ENCODE data around the gene RHOU.
A peak's percentile ranks its signal among the peaks of the same experiment; 100 is the strongest.
"Not testable (repeated sequence)": the region's sequence is repeated elsewhere in the genome, so short reads cannot be mapped to it uniquely, and the experiment has no call there.

RHOU gene

GRCh38 chr1:228765168-228765946, 30.1 kb downstream of the RHOU start:
- DNase-seq, result no peak

GRCh38 chr1:228766788-228767187, 31.5 kb downstream of the RHOU start:
- no peak for DNase-seq

GRCh38 chr1:228767636-228768354, 32.5 kb downstream of the RHOU start:
- no peak for DNase-seq

GRCh38 chr1:228768355-228769000, 33.2 kb downstream of the RHOU start:
- peak; percentile 78 for DNase-seq

- DNase-seq, result no peak
These were observed 35.5 kb downstream of the RHOU start for GRCh38 chr1:228770779-228771223.

- no peak for DNase-seq
These were observed 37.4 kb downstream of the RHOU start for GRCh38 chr1:228772516-228773212.

GRCh38 chr1:228775946-228776345, 40.7 kb downstream of the RHOU start:
- DNase-seq, result not testable (repeated sequence)

GRCh38 chr1:228776449-228776848, 41.2 kb downstream of the RHOU start:
- DNase-seq, result no peak

- DNase-seq, result no peak
These were observed 42.0 kb downstream of the RHOU start for GRCh38 chr1:228777236-228777635.

- DNase-seq, result no peak
These were observed 42.7 kb downstream of the RHOU start for GRCh38 chr1:228778026-228778425.

GRCh38 chr1:228778466-228778865, 43.2 kb downstream of the RHOU start:
- DNase-seq, result no peak

- DNase-seq, result no peak
These were observed 43.7 kb downstream of the RHOU start for GRCh38 chr1:228778961-228779360.

GRCh38 chr1:228781161-228781808, 46.0 kb downstream of the RHOU start:
- DNase-seq, result no peak

GRCh38 chr1:228781809-228782661, 46.8 kb downstream of the RHOU start:
- DNase-seq, result no peak

- DNase-seq, result no peak
These were observed 47.6 kb downstream of the RHOU start for GRCh38 chr1:228782662-228783417.

- no peak for DNase-seq
These were observed 48.2 kb downstream of the RHOU start for GRCh38 chr1:228783418-228784040.

- DNase-seq, result no peak
These were observed 48.9 kb downstream of the RHOU start for GRCh38 chr1:228784181-228784580.

- DNase-seq, result no peak
These were observed 50.4 kb downstream of the RHOU start for GRCh38 chr1:228785366-228786330.

Measured in NCI-H446 treated with DMSO at 0.1 percent for 48 hours (cell line).